Measurements from ENCODE around the gene XAB2. TPM values are rescaled to one million over a fixed set of nuclear protein-coding genes. Genes with fewer than 3 reads are reported as not detected.
A peak's percentile ranks its signal among the peaks of the same experiment; 100 is the strongest.

The XAB2 gene
- total RNA-seq, 2 experiments from 2014 or later = 118 to 121 TPM

GRCh38 chr19:7647156-7647555 is 17.8 kb upstream of the XAB2 start:
- Histone ChIP-seq H3K27ac (ENCODE audit: low read depth in 1 of 2, low read length in 2 of 2) (no peak overlapping the region), H3K4me3 (ENCODE audit: low read length) (no peak overlapping the region), H3K36me3 (ENCODE audit: insufficient read depth, low read length) (peaks cover 38% of the 10 kb centered on the region), H3K9me3 (ENCODE audit: control insufficient read depth in 1 of 2, insufficient read depth in 1 of 2, low read length in 2 of 2) (no peaks in the 10 kb centered on the region), H3K27me3 (ENCODE audit: control insufficient read depth in 1 of 2, insufficient read depth in 2 of 2, low read length in 2 of 2) (no peaks in the 10 kb centered on the region), H3K4me1 (ENCODE audit: insufficient read depth, low read length) (peaks cover 14% of the 10 kb centered on the region)
- peak in 1 of 14 experiments; percentile 24 for DNase-seq
- ATAC-seq (ENCODE audit: poor library complexity) = no peak
- Mint-ChIP-seq H3K27me3 (no peaks in the 10 kb centered on the region), H3K9me3 (no peaks in the 10 kb centered on the region), H3K36me3 (ENCODE audit: low read depth) (peaks cover 27% of the 10 kb centered on the region), H3K4me1 (ENCODE audit: low read depth) (peaks cover 4% of the 10 kb centered on the region), H3K27ac (no peak overlapping the region), H3K4me3 (no peak overlapping the region)
- no peak for TF ChIP-seq CTCF (IDR thresholded peaks at IDR 0.05)
- POLR2A ChIA-PET = no interaction called here
- intact Hi-C loops (cut with DNase I, micrococcal nuclease) = no loop called here
- CTCF ChIA-PET = no interaction called here

GRCh38 chr19:7646426-7646700 is 17.0 kb upstream of the XAB2 start:
- ChIA-PET POLR2A (no interaction called here), CTCF (no interaction called here)
- H3K9me3 ChIP-seq (ENCODE audit: control insufficient read depth in 1 of 2, insufficient read depth in 1 of 2, low read length in 2 of 2) = no peaks in the 10 kb centered on the region
- ATAC-seq (ENCODE audit: poor library complexity) = no peak
- Mint-ChIP-seq H3K27me3 (no peaks in the 10 kb centered on the region), H3K9me3 (no peaks in the 10 kb centered on the region), H3K27ac (no peak overlapping the region), H3K4me3 (no peak overlapping the region), H3K4me1 (ENCODE audit: low read depth) (no peaks in the 10 kb centered on the region), H3K36me3 (ENCODE audit: low read depth) (peaks cover 27% of the 10 kb centered on the region)
- no peak for DNase-seq
- no peaks in the 10 kb centered on the region for H3K27me3 ChIP-seq (ENCODE audit: control insufficient read depth in 1 of 2, insufficient read depth in 2 of 2, low read length in 2 of 2)
- TF ChIP-seq CTCF (IDR thresholded peaks at IDR 0.05) = no peak
- peaks cover 41% of the 10 kb centered on the region for H3K36me3 ChIP-seq (ENCODE audit: insufficient read depth, low read length)
- H3K27ac ChIP-seq (ENCODE audit: low read depth in 1 of 2, low read length in 2 of 2) = no peak overlapping the region
- H3K4me3 ChIP-seq (ENCODE audit: low read length) = no peak overlapping the region
- peaks cover 9% of the 10 kb centered on the region for H3K4me1 ChIP-seq (ENCODE audit: insufficient read depth, low read length)
- intact Hi-C loops (cut with DNase I, micrococcal nuclease) = no loop called here

- Mint-ChIP-seq H3K27ac (no peak overlapping the region), H3K36me3 (ENCODE audit: low read depth) (peaks cover 27% of the 10 kb centered on the region), H3K27me3 (no peaks in the 10 kb centered on the region), H3K4me1 (ENCODE audit: low read depth) (no peaks in the 10 kb centered on the region), H3K4me3 (no peak overlapping the region), H3K9me3 (no peaks in the 10 kb centered on the region)
- H3K36me3 ChIP-seq (ENCODE audit: insufficient read depth, low read length) = peaks cover 42% of the 10 kb centered on the region
- no peaks in the 10 kb centered on the region for H3K27me3 ChIP-seq (ENCODE audit: control insufficient read depth in 1 of 2, insufficient read depth in 2 of 2, low read length in 2 of 2)
- H3K4me3 ChIP-seq (ENCODE audit: low read length) = no peak overlapping the region
- DNase-seq (peak in 1 of 14 experiments; percentile 19), ATAC-seq (ENCODE audit: poor library complexity) (no peak)
- intact Hi-C loops (cut with DNase I, micrococcal nuclease) = no loop called here
- H3K27ac ChIP-seq (ENCODE audit: low read depth in 1 of 2, low read length in 2 of 2) = no peak overlapping the region
- ChIA-PET CTCF (no interaction called here), POLR2A (interaction anchor here (1.0 kb wide), 1 partner anchor 15 kb away, joined by 3 read pairs; no protein-coding TSS in a partner anchor)
- peaks cover 9% of the 10 kb centered on the region for H3K4me1 ChIP-seq (ENCODE audit: insufficient read depth, low read length)
- no peaks in the 10 kb centered on the region for H3K9me3 ChIP-seq (ENCODE audit: control insufficient read depth in 1 of 2, insufficient read depth in 1 of 2, low read length in 2 of 2)
- no peak for TF ChIP-seq CTCF (IDR thresholded peaks at IDR 0.05)
Measured at GRCh38 chr19:7645656-7646425, 16.5 kb upstream of the XAB2 start.

All from CD4-positive, alpha-beta T cell (primary cell).